Heart right ventricle (tissue), 16 donors: ENCODE measurements around the gene TCF4. TPM values are rescaled to one million over a fixed set of nuclear protein-coding genes. Genes with fewer than 3 reads are reported as not detected.

Experiments
- ATAC-seq, 8 donors: fragments of 200-7000 bp; cut with Tn5 transposase; one replicate each; pipeline ENCODE4 v1.9.1; 2020; ENCODE audit warnings: mild to moderate bottlenecking in 8 of 8, moderate library complexity in 8 of 8, moderate number of reproducible peaks in 1 of 8
- DNase-seq, 2 donors: peaks; one replicate each; pipeline ENCODE4 v3.0.0-alpha.2; 2020
- H3K27ac ChIP-seq, 10 donors: fragments of 200-600 bp; sonication (generic) in 2 of 10; one replicate each; pipeline versions ENCODE4 v1.5.0 to v1.8.0; 2020 to 2022; ENCODE audit warnings: mild to moderate bottlenecking in 3 of 10
- H3K27me3 ChIP-seq, 7 donors: fragments of 200-600 bp; one replicate each; pipeline ENCODE4 v1.8.0; 2021 to 2022; ENCODE audit warnings: mild to moderate bottlenecking in 2 of 7
- H3K36me3 ChIP-seq, 9 donors: fragments of 200-600 bp; sonication (generic) in 1 of 9; one replicate each; pipeline versions ENCODE4 v1.5.0 to v1.8.0; 2020 to 2022; ENCODE audit warnings: mild to moderate bottlenecking in 2 of 9
- H3K4me1 ChIP-seq, 9 donors: fragments of 200-600 bp; sonication (generic) in 1 of 9; one replicate each; pipeline versions ENCODE4 v1.5.0 to v1.8.0; 2020 to 2022; ENCODE audit warnings: mild to moderate bottlenecking in 4 of 9
- H3K4me3 ChIP-seq, 10 donors: fragments of 200-600 bp; sonication (generic) in 2 of 10; one replicate each; pipeline versions ENCODE4 v1.5.0 to v1.8.0; 2020 to 2022; ENCODE audit warnings: mild to moderate bottlenecking in 7 of 10, moderate library complexity in 2 of 10
- H3K9me3 ChIP-seq, 11 donors: fragments of 200-600 bp in 10 of 11; sonication (generic) in 2 of 11; one replicate each; pipeline versions ENCODE4 v1.5.0 to v1.8.0; 2013 to 2022; ENCODE audit warnings: mild to moderate bottlenecking in 2 of 11, control low read depth in 1 of 11, moderate library complexity in 1 of 11
- CTCF ChIP-seq, 9 donors: fragments of 200-600 bp; sonication (generic) in 2 of 9; IDR thresholded peaks; one replicate each; pipeline versions ENCODE4 v1.5.0 to v1.8.0; 2021 to 2022; ENCODE audit warnings: antibody characterized with exemption in 9 of 9, mild to moderate bottlenecking in 5 of 9, moderate library complexity in 1 of 9
- WGBS, 2 donors: extraction: QIAGEN DNeasy Blood & Tissue Kit; methylation state at CpG; one replicate each; pipeline ENCODE4 v1.1.7; 2013; ENCODE audit warnings: inconsistent platforms in 1 of 2; 5-methylcytosine and 5-hydroxymethylcytosine counted together
- intact Hi-C, 10 donors: fragments of 100-400 bp; cut with DNase I; formaldehyde crosslinking; loops; one replicate each; pipeline versions ENCODE4 v1.11.1 to v1.14.2; 2022
- polyA plus RNA-seq, 2 donors: library from polyadenylated mRNA; stranded (reverse); fragments of 200-250 nt; gene quantifications; one replicate each; pipeline ENCODE4 v1.2.3, GENCODE V29; 2013
- total RNA-seq, 10 donors: library from RNA; stranded (reverse); fragmentation: NEBNext Ultra II Directional in 3 of 10; extraction: Animal tissue kit (Norgen Biotek cat#: 25700) in 3 of 10; gene quantifications; one replicate each; pipeline versions ENCODE4 v1.2.1 to v1.2.4, GENCODE V29; 2021 to 2023
- donor health status: Arrhythmogenic right ventricular cardiomyopathy.
- donor health status: ischemic (EF 13 %, LVEDD 7.1; RV severe dilation, severe dysfunction).
- donor health status: healthy with polysubstance abuse.
- donor health status: DM: no; HTN: yes; CAD: no.
- donor health status: DM: no; HTN: no; CAD: no.
- donor health status: ischemic (EF 25% LVEDD 6.9; RV normal size, moderate dysfunction).
- donor health status: ischemic (EF 25% LVEDD 5.7; RV mildly dilated, moderate dysfunction).
- donor health status: healthy.
- donor health status: DM: yes; HTN: yes; CAD: no.
- donor health status: Ischemic cardiomyopathy.
- donor health status: ischemic (EF 35%, LVEDD 5.7; RV mildly dilated, moderate dysfunction).
- donor health status: nonischemic (EF 11% LVEDD 7.7; RV severe dilation, severe dysfunction).
- donor health status: DM: yes; HTN: yes; CAD: no.
- donor health status: PGD.
- donor health status: ischemic (EF 29% LVEDD 5.4; RV normal size, mild dysfunction).
- donor health status: nonischemic (EF 23%, LVEDD 6.1; RV moderate dilation, normal function).

The TCF4 gene
- total and polyA plus RNA-seq, 12 donors: 12.6 to 90.1 (median 65.5) TPM

- intact Hi-C loops: no loop called here
- no peak for ATAC-seq
- H3K9me3 ChIP-seq: peaks cover 0 to 9% (median 0%) of the 10 kb centered on the region in 11 donors
Measured at GRCh38 chr18:55202232-55202917, 385.6 kb downstream of the TCF4 start.

GRCh38 chr18:55199291-55199963 lies 388.6 kb downstream of the TCF4 start:
- no peak for ATAC-seq
- Histone ChIP-seq H3K27ac (no peak overlapping the region), H3K27me3 (no peaks in the 10 kb centered on the region), H3K36me3 (no peaks in the 10 kb centered on the region), H3K4me3 (no peak overlapping the region), H3K9me3 (peaks cover 0 to 9% (median 0%) of the 10 kb centered on the region in 11 donors), H3K4me1 (no peaks in the 10 kb centered on the region)
- 50 to 51% methylated on average over 7 of the region's 7 CpGs for WGBS, 2 donors
- no peak for DNase-seq
- intact Hi-C loops: no loop called here
- TF ChIP-seq CTCF (IDR thresholded peaks at IDR 0.05): no peak

More at GRCh38 chr18:55202232-55202917, 385.6 kb downstream of the TCF4 start:
- DNase-seq: no peak
- 96 to 98% methylated on average over 2 of the region's 2 CpGs for WGBS, 2 donors
- no peak for TF ChIP-seq CTCF (IDR thresholded peaks at IDR 0.05)
- no peaks in the 10 kb centered on the region for H3K36me3 ChIP-seq
- H3K4me1 ChIP-seq: no peaks in the 10 kb centered on the region
- no peak overlapping the region for H3K27ac ChIP-seq
- no peak overlapping the region for H3K4me3 ChIP-seq
- H3K27me3 ChIP-seq: no peaks in the 10 kb centered on the region

- Histone ChIP-seq H3K27me3 (no peaks in the 10 kb centered on the region), H3K4me3 (no peak overlapping the region), H3K4me1 (no peaks in the 10 kb centered on the region), H3K27ac (no peak overlapping the region), H3K36me3 (no peaks in the 10 kb centered on the region), H3K9me3 (no peaks in the 10 kb centered on the region)
- ATAC-seq (no peak), DNase-seq (no peak)
- intact Hi-C loops: no loop called here
- no peak for TF ChIP-seq CTCF (IDR thresholded peaks at IDR 0.05)
Measured at GRCh38 chr18:55195863-55196262, 392.1 kb downstream of the TCF4 start.

GRCh38 chr18:55189972-55190371 lies 398.0 kb downstream of the TCF4 start:
- no peaks in the 10 kb centered on the region for H3K36me3 ChIP-seq
- H3K27ac ChIP-seq: no peak overlapping the region
- 64 to 71% methylated on average over 3 of the region's 3 CpGs for WGBS, 2 donors
- intact Hi-C loops: no loop called here
- no peaks in the 10 kb centered on the region for H3K4me1 ChIP-seq
- no peak overlapping the region for H3K4me3 ChIP-seq
- no peaks in the 10 kb centered on the region for H3K27me3 ChIP-seq
- TF ChIP-seq CTCF (IDR thresholded peaks at IDR 0.05): no peak
- ATAC-seq (no peak), DNase-seq (no peak)
- no peaks in the 10 kb centered on the region for H3K9me3 ChIP-seq
